ENCODE results near the gene ADGRL2.

ADGRL2 gene

DNA sequence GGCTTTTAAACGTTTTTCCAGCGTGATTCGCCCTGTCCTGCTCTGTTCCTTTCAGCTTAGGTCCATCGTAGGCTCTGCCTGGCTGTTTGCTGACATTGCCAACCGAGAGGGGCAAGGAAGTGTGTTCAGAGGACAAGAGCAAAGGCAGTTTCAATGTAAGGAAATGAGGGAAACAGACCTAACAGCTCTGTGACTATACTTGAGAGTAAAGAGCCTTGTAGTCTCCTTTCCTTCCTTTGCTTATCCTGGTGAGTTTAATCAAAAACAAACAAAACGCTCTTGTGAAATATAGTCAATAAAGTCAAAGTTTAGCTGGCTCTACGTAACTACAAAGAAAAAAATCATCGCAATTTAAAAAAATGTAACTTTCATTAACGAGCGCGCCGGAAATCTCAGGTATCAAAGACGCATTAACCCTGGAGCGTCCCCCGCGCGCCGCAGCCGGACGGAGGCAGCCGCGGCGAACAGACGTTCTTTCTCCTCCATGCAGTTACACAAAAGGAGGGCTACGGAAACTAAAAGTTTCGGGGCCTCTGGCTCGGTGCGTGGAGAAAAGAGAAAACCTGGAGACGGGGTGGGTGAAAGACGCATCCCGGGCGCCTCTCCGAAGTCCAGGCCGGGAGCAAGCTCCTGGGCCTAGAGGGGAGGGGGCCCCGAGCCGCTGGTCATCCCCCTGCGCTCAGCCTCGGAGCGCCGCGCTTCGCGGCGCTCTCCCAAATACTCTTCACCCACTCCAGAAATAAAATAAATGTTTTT is 617 bp upstream of the ADGRL2 start:
- H3K4me3 ChIP-seq (replicated peaks; ENCODE audit: low read depth, low read length): peak overlapping the region; percentile 86
- peak; percentile 85 for DNase-seq (ENCODE audit: low read depth)
- TF ChIP-seq, protein P1, sequence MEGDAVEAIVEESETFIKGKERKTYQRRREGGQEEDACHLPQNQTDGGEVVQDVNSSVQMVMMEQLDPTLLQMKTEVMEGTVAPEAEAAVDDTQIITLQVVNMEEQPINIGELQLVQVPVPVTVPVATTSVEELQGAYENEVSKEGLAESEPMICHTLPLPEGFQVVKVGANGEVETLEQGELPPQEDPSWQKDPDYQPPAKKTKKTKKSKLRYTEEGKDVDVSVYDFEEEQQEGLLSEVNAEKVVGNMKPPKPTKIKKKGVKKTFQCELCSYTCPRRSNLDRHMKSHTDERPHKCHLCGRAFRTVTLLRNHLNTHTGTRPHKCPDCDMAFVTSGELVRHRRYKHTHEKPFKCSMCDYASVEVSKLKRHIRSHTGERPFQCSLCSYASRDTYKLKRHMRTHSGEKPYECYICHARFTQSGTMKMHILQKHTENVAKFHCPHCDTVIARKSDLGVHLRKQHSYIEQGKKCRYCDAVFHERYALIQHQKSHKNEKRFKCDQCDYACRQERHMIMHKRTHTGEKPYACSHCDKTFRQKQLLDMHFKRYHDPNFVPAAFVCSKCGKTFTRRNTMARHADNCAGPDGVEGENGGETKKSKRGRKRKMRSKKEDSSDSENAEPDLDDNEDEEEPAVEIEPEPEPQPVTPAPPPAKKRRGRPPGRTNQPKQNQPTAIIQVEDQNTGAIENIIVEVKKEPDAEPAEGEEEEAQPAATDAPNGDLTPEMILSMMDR (IDR thresholded peaks at IDR 0.05; ENCODE audit: low read length, missing control alignments): no peak

DNA sequence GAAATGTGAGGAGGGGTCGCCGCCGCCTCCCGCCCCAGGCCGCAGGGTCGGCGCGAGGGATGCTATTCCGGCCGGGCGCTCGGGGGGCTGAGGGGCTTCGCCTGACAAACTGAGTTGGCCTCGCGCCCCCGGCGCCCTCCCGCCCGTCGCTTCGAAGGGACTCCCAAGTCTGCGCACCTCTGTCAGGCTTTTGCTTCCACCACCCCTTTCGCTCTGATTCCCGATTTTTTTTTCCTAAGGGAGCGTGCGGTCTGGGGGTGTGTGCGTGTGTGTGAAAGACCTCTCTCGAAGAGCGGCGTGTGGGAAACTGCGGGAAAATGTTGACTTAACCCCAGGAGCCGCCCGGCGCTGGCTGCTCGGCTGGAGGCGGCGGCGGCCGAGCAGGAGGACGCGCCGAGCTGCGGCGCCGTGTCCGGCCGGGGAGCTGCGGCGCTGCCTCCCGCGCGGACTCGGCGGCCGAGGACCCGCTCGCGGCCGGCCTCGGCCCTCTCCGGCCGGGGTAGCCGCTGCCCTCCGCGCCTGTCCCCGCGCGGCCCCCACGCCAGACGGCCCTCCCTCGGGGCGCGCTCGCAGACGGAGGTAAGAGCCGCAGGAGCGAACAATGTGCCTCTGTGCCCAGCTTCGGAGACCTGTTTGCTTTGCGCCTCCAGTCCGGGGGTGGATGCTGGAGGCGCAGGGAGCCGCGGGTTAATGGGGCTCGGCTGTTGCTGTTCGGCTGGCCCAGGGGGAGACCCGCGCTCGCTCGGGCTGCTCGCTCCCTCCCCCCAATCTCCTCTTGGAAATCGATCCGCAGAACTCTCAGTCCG is 1.1 kb downstream of the ADGRL2 start:
- peak; percentile 61 for DNase-seq (ENCODE audit: low read depth)
- peak overlapping the region; percentile 86 for H3K4me3 ChIP-seq (replicated peaks; ENCODE audit: low read depth, low read length)
- TF ChIP-seq, protein P1 (IDR thresholded peaks at IDR 0.05; ENCODE audit: low read length, missing control alignments): no peak

DNA sequence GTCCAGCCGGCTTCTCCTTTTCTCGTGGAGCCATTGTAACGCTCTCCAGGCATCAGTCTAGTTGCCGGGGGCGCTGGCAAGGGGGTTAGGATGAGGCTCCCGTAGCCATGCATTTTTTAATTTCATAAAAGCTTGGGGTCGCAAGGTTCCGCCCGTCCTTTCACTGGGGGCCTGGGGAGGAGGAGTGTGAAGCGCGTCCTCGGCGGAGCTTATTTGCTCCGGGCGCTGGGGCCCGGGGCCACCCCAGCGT is 1.6 kb downstream of the ADGRL2 start:
- DNase-seq (ENCODE audit: low read depth): no peak
- H3K4me3 ChIP-seq (replicated peaks; ENCODE audit: low read depth, low read length): peak overlapping the region; percentile 86
- TF ChIP-seq, protein P1 (IDR thresholded peaks at IDR 0.05; ENCODE audit: low read length, missing control alignments): no peak

DNA sequence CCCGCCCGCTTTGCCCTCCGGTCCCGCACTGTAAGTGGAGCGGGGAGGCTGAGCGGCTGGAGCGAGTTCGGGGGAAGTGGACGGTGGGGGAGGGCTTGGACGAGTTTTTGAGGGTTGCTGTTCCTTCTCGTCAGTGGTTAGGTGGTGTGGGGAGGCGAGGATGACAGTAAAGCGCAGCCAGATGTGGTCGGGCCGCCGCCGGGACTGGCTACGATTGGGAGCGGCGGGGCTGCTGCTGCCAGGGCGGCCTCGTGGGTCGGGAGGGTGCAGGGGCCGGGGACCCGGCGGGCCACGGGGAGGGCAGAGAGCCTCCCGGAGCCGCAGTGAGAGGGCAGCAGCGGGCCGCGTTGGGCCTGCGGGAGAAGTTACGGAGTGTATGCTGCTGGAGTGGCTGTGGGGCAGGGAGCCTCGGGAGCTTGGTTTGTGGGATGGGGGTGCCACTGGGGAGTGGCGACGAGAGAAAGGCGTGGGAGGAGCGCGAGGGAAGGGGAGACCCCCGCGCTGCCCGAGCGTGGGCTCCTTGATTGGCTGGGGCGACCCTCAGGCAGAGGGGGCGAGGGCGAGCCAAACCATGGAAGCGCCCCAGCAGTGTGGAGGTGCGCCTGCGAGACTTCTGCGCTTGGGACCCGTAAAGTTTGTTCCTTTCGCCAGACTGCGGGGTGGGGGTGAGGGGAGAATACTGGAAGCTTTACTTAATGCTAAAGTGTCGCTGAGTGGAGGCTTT is 2.1 kb downstream of the ADGRL2 start:
- peak overlapping the region; percentile 86 for H3K4me3 ChIP-seq (replicated peaks; ENCODE audit: low read depth, low read length)
- peak; percentile 77 for DNase-seq (ENCODE audit: low read depth)
- TF ChIP-seq, protein P1 (IDR thresholded peaks at IDR 0.05; ENCODE audit: low read length, missing control alignments): peak; percentile 40

DNA sequence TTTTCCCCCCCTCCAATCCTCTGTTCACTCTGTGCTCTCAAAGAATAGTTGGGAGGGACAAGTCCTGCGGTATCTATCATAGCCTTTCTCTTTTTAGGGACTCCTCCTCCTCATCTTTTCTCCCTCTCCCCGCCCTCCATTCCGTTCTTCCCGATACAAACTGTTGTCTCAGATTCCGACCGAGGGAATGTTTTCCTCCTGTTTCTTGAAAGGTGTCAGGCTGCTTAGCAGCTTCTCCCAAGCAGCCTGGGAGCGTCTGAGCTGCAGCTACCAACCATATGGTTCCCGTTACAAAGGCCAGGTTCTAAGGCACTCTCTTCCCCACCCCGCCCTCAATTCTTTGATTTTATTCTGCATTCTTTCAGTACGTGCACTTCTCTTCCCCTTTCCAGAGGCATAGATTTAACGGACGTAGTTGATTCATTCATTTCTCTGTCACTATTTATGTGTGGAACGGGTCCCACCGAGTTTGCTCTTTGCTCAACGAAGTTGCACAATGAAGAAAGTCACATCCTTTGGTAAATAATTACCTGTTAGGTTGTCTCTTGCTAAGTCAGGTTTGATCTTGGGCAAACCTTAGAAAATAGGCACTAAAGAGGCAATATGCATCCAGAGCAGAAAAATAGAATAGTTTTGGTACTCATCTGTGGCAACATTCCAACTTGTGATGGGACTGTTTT is 2.8 kb downstream of the ADGRL2 start:
- TF ChIP-seq, protein P1 (IDR thresholded peaks at IDR 0.05; ENCODE audit: low read length, missing control alignments): no peak
- DNase-seq (ENCODE audit: low read depth): peak; percentile 52
- peak overlapping the region; percentile 86 for H3K4me3 ChIP-seq (replicated peaks; ENCODE audit: low read depth, low read length)

DNA sequence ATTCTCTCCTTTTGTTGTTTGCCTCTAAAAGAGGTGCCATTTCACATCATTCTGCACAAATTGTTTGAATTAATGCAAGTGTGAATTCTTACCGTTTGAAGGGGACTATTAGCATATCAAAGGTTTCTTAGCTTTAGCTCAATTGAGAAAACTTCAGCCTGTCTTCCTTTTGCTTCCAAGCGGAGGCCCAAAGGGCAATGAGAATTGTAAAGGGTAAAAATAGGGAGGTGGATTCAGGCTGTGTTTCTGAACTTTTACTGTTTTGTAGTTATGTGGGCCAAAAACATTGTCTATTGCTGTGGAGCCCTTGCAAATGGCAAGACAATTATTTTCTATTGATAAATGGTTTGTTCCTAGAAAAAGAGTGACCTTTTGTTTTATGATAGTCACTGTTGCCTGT is 3.6 kb downstream of the ADGRL2 start:
- TF ChIP-seq, protein P1 (IDR thresholded peaks at IDR 0.05; ENCODE audit: low read length, missing control alignments): no peak
- DNase-seq (ENCODE audit: low read depth): no peak
- peak overlapping the region; percentile 86 for H3K4me3 ChIP-seq (replicated peaks; ENCODE audit: low read depth, low read length)
